KOPT-K1 (cell line): ENCODE measurements around the gene AMIGO3.

Source experiments
- H3K27ac ChIP-seq: fragments of 200-600 bp; sonication (generic); 2 replicates; pipeline ENCODE4 v1.5.1; 2016; ENCODE audit warnings: antibody characterized with exemption, mild to moderate bottlenecking, low read depth, low read length; ENCODE audit not compliant: poor library complexity, severe bottlenecking
- H3K36me3 ChIP-seq: fragments of 200-600 bp; sonication (generic); 2 replicates; pipeline ENCODE4 v1.5.1; 2017; ENCODE audit warnings: antibody characterized with exemption, mild to moderate bottlenecking, low read length, moderate library complexity; ENCODE audit not compliant: insufficient read depth
- H3K9me3 ChIP-seq: fragments of 200-600 bp; sonication (generic); 2 replicates; pipeline ENCODE4 v1.5.1; 2017; ENCODE audit warnings: antibody characterized with exemption, low read length, mild to moderate bottlenecking; ENCODE audit not compliant: insufficient read depth, poor library complexity, severe bottlenecking

The AMIGO3 gene

GRCh38 chr3:49674497-49674983 lies 44.9 kb downstream of the AMIGO3 start:
- Histone ChIP-seq H3K36me3 (peaks cover 42% of the 10 kb centered on the region), H3K9me3 (no peaks in the 10 kb centered on the region), H3K27ac (peak overlapping the region; percentile 95)

GRCh38 chr3:49673715-49674496 lies 45.6 kb downstream of the AMIGO3 start, which contains the start of gene APEH:
TSS of gene APEH (plus strand) at chr3:49674351. CDS start at chr3:49674402, 51 bp downstream.
- Histone ChIP-seq H3K9me3 (no peaks in the 10 kb centered on the region), H3K27ac (peak within 1 kb of the TSS; percentile 95), H3K36me3 (peaks cover 35% of the 10 kb centered on the region)

- no peaks in the 10 kb centered on the region for H3K9me3 ChIP-seq
- peak overlapping the region; percentile 95 for H3K27ac ChIP-seq
These were observed 46.3 kb downstream of the AMIGO3 start for GRCh38 chr3:49673121-49673714.

GRCh38 chr3:49671291-49672288 lies 47.9 kb downstream of the AMIGO3 start:
- H3K27ac ChIP-seq, result no peak overlapping the region
- H3K36me3 ChIP-seq, result peaks cover 12% of the 10 kb centered on the region
- H3K9me3 ChIP-seq, result no peaks in the 10 kb centered on the region

More at GRCh38 chr3:49673121-49673714, 46.3 kb downstream of the AMIGO3 start:
- peaks cover 29% of the 10 kb centered on the region for H3K36me3 ChIP-seq

GRCh38 chr3:49670940-49671290 lies 48.6 kb downstream of the AMIGO3 start:
- no peaks in the 10 kb centered on the region for H3K9me3 ChIP-seq
- no peak overlapping the region for H3K27ac ChIP-seq
- H3K36me3 ChIP-seq, result peaks cover 5% of the 10 kb centered on the region

- H3K36me3 ChIP-seq, result no peaks in the 10 kb centered on the region
- H3K27ac ChIP-seq, result no peak overlapping the region
- H3K9me3 ChIP-seq, result no peaks in the 10 kb centered on the region
These were observed 50.1 kb downstream of the AMIGO3 start for GRCh38 chr3:49669352-49669751.

- Histone ChIP-seq H3K27ac (no peak overlapping the region), H3K36me3 (no peaks in the 10 kb centered on the region), H3K9me3 (no peaks in the 10 kb centered on the region)
These were observed 50.6 kb downstream of the AMIGO3 start for GRCh38 chr3:49668861-49669260.

- H3K9me3 ChIP-seq, result no peaks in the 10 kb centered on the region
- no peak overlapping the region for H3K27ac ChIP-seq
- H3K36me3 ChIP-seq, result no peaks in the 10 kb centered on the region
These were observed 51.1 kb downstream of the AMIGO3 start for GRCh38 chr3:49668414-49668797.

- H3K27ac ChIP-seq, result no peak overlapping the region
- no peaks in the 10 kb centered on the region for H3K36me3 ChIP-seq
- H3K9me3 ChIP-seq, result no peaks in the 10 kb centered on the region
These were observed 51.6 kb downstream of the AMIGO3 start for GRCh38 chr3:49667701-49668413.
